Measurements from ENCODE around the gene TSPAN17. TPM values are rescaled to one million over a fixed set of nuclear protein-coding genes. Genes with fewer than 3 reads are reported as not detected.

Gene TSPAN17
- total RNA-seq, 6 experiments from 2014 or later: 10.9 to 20.8 (median 13.6) TPM

DNA sequence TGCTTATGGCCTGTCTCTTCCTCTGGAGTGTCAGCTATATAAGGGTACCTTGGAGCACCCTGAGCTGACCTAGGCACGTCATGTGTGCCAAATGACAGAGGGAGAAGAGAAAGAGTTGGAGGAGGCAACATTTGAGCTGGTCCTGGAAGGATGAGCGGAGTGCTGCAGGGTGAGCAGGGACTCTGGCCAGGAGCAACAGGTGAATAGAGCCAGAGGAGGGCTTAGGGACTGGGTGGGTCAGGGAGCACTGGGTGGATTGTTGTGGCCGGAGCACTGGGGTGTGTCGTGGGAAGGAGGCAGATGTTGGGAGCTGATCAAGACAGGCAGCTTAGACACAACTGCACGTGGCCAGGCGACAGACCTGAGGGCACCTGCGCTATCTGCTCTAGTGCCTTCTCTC lies 43.6 kb downstream of the TSPAN17 start:
- Histone ChIP-seq H3K4me1 (no peaks in the 10 kb centered on the region), H3K27me3 (no peaks in the 10 kb centered on the region), H3K36me3 (no peaks in the 10 kb centered on the region), H3K4me3 (no peak overlapping the region), H3K27ac (no peak overlapping the region), H3K9me3 (no peaks in the 10 kb centered on the region)
- TF ChIP-seq, protein P1, sequence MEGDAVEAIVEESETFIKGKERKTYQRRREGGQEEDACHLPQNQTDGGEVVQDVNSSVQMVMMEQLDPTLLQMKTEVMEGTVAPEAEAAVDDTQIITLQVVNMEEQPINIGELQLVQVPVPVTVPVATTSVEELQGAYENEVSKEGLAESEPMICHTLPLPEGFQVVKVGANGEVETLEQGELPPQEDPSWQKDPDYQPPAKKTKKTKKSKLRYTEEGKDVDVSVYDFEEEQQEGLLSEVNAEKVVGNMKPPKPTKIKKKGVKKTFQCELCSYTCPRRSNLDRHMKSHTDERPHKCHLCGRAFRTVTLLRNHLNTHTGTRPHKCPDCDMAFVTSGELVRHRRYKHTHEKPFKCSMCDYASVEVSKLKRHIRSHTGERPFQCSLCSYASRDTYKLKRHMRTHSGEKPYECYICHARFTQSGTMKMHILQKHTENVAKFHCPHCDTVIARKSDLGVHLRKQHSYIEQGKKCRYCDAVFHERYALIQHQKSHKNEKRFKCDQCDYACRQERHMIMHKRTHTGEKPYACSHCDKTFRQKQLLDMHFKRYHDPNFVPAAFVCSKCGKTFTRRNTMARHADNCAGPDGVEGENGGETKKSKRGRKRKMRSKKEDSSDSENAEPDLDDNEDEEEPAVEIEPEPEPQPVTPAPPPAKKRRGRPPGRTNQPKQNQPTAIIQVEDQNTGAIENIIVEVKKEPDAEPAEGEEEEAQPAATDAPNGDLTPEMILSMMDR (IDR thresholded peaks at IDR 0.05): no peak
- no peak for TF ChIP-seq POLR2A (IDR thresholded peaks at IDR 0.05)
- WGBS (ENCODE audit: insufficient coverage, low coverage, low lambda C conversion rate, missing lambda C conversion rate): 62% methylated on average over 2 of the region's 7 CpGs
- ATAC-seq (no peak), DNase-seq (no peak)
- intact Hi-C loops (cut with DNase I): no loop called here

GRCh38 chr5:176691524-176691923 lies 44.2 kb downstream of the TSPAN17 start:
- TF ChIP-seq, protein P1 (IDR thresholded peaks at IDR 0.05): no peak
- no peak for TF ChIP-seq POLR2A (IDR thresholded peaks at IDR 0.05)
- no peaks in the 10 kb centered on the region for H3K4me1 ChIP-seq
- H3K27ac ChIP-seq: no peak overlapping the region
- intact Hi-C loops (cut with DNase I): no loop called here
- DNase-seq: no peak
- ATAC-seq: no peak
- H3K27me3 ChIP-seq: no peaks in the 10 kb centered on the region
- WGBS (ENCODE audit: insufficient coverage, low coverage, low lambda C conversion rate, missing lambda C conversion rate): 80% methylated on average over 1 of the region's 1 CpG
- no peaks in the 10 kb centered on the region for H3K36me3 ChIP-seq
- H3K9me3 ChIP-seq: no peaks in the 10 kb centered on the region
- H3K4me3 ChIP-seq: no peak overlapping the region

- WGBS (ENCODE audit: insufficient coverage, low coverage, low lambda C conversion rate, missing lambda C conversion rate): 52% methylated on average over 3 of the region's 5 CpGs
- H3K4me1 ChIP-seq: no peaks in the 10 kb centered on the region
- intact Hi-C loops (cut with DNase I): no loop called here
- H3K27me3 ChIP-seq: no peaks in the 10 kb centered on the region
- ATAC-seq: no peak
- H3K36me3 ChIP-seq: no peaks in the 10 kb centered on the region
- no peak overlapping the region for H3K4me3 ChIP-seq
- H3K9me3 ChIP-seq: no peaks in the 10 kb centered on the region
- no peak for DNase-seq
- TF ChIP-seq POLR2A (IDR thresholded peaks at IDR 0.05): no peak
- TF ChIP-seq, protein P1 (IDR thresholded peaks at IDR 0.05): no peak
- H3K27ac ChIP-seq: no peak overlapping the region
Measured at GRCh38 chr5:176692326-176692725, 45.0 kb downstream of the TSPAN17 start.

- intact Hi-C loops (cut with DNase I): no loop called here
- DNase-seq (no peak), ATAC-seq (no peak)
- 11% methylated on average over 12 of the region's 13 CpGs for WGBS (ENCODE audit: insufficient coverage, low coverage, low lambda C conversion rate, missing lambda C conversion rate)
- Histone ChIP-seq H3K9me3 (no peaks in the 10 kb centered on the region), H3K27ac (no peak overlapping the region), H3K4me1 (no peaks in the 10 kb centered on the region), H3K36me3 (no peaks in the 10 kb centered on the region), H3K27me3 (no peaks in the 10 kb centered on the region), H3K4me3 (no peak overlapping the region)
- TF ChIP-seq, protein P1 (IDR thresholded peaks at IDR 0.05): no peak
- TF ChIP-seq POLR2A (IDR thresholded peaks at IDR 0.05): no peak
Measured at GRCh38 chr5:176692839-176693476, 45.7 kb downstream of the TSPAN17 start.

DNA sequence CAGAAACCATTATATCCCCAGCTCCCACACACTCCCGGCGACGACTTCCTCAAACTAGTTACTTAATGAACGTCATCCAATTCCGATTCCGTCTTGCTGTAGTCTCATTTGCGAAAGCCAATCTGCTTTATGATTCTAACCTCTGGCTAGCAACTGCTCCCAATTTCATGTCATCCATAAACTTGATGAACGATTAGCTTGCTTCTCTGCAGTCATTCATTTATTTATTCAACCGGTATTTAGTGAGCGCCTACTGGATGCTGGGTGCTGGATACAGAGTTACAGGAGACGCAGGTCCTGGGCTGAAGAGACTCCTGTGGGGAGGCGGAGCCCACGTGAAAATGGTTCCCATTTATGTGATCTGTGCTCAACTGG lies 46.2 kb downstream of the TSPAN17 start:
- DNase-seq: no peak
- Histone ChIP-seq H3K9me3 (no peaks in the 10 kb centered on the region), H3K36me3 (no peaks in the 10 kb centered on the region), H3K4me3 (no peak overlapping the region), H3K27me3 (no peaks in the 10 kb centered on the region), H3K27ac (no peak overlapping the region), H3K4me1 (no peaks in the 10 kb centered on the region)
- intact Hi-C loops (cut with DNase I): no loop called here
- no peak for TF ChIP-seq POLR2A (IDR thresholded peaks at IDR 0.05)
- TF ChIP-seq, protein P1 (IDR thresholded peaks at IDR 0.05): no peak
- 36% methylated on average over 13 of the region's 13 CpGs for WGBS (ENCODE audit: insufficient coverage, low coverage, low lambda C conversion rate, missing lambda C conversion rate)
- ATAC-seq: no peak

All from right lobe of liver (tissue), 6 donors.